Activated naive CD4-positive, alpha-beta T cell treated with anti-CD3 and anti-CD28 coated beads, Interleukin-2, amount 50 U/mL, for 72 hours (primary cell): Measurements from ENCODE around the gene IFNE. TPM values are rescaled to one million over a fixed set of nuclear protein-coding genes. Genes with fewer than 3 reads are reported as not detected.
A peak's percentile ranks its signal among the peaks of the same experiment; 100 is the strongest.
"Not testable (repeated sequence)": the region's sequence is repeated elsewhere in the genome, so short reads cannot be mapped to it uniquely, and the experiment has no call there.

ENCODE experiments used
- ATAC-seq, 2 donors: fragments of 150-1000 bp; cut with Tn5 transposase; 2 replicates each; pipeline ENCODE4 v1.10.0; 2021; ENCODE audit warnings: mild to moderate bottlenecking in 2 of 2, moderate library complexity in 2 of 2
- DNase-seq, 2 donors: peaks; one replicate each; pipeline ENCODE4 v3.0.0; 2021 to 2022; ENCODE audit warnings: low spot score in 2 of 2
- H3K27ac Mint-ChIP-seq, 2 donors: one replicate each; pipeline ENCODE4 v1.8.0; 2022; ENCODE audit warnings: mild to moderate bottlenecking in 2 of 2, mixed read lengths in 2 of 2
- H3K36me3 Mint-ChIP-seq, 2 donors: one replicate each; pipeline ENCODE4 v1.8.0; 2022; ENCODE audit warnings: mixed read lengths in 2 of 2
- H3K9me3 Mint-ChIP-seq, 2 donors: one replicate each; pipeline ENCODE4 v1.8.0; 2022; ENCODE audit warnings: mixed read lengths in 2 of 2
- total RNA-seq, 2 donors: library from RNA; stranded (reverse); gene quantifications; one replicate each; pipeline ENCODE4 v1.2.3, GENCODE V29; 2022

Gene IFNE
- total RNA-seq, 2 donors from 2014 or later: not detected

GRCh38 chr9:21454149-21454548 lies 28.0 kb downstream of the IFNE start:
- no peak for ATAC-seq
- Mint-ChIP-seq H3K27ac (peak overlapping the region in 1 of 2 donors; percentile 44), H3K9me3 (no peaks in the 10 kb centered on the region)

GRCh38 chr9:21452681-21453080 lies 29.4 kb downstream of the IFNE start:
- DNase-seq (no peak), ATAC-seq (no peak)
- H3K36me3 Mint-ChIP-seq: no peaks in the 10 kb centered on the region
- no peak overlapping the region for H3K27ac Mint-ChIP-seq
- no peaks in the 10 kb centered on the region for H3K9me3 Mint-ChIP-seq

More at GRCh38 chr9:21454149-21454548, 28.0 kb downstream of the IFNE start:
- DNase-seq: no peak
- no peaks in the 10 kb centered on the region for H3K36me3 Mint-ChIP-seq

- Mint-ChIP-seq H3K9me3 (no peaks in the 10 kb centered on the region), H3K27ac (no peak overlapping the region), H3K36me3 (no peaks in the 10 kb centered on the region)
- ATAC-seq (no peak), DNase-seq (no peak)
Observed at GRCh38 chr9:21450733-21451394, 31.2 kb downstream of the IFNE start.

GRCh38 chr9:21449312-21449711 lies 32.8 kb downstream of the IFNE start:
- not testable (repeated sequence) for DNase-seq, H3K9me3 Mint-ChIP-seq, ATAC-seq, H3K27ac Mint-ChIP-seq, H3K36me3 Mint-ChIP-seq

- Mint-ChIP-seq H3K9me3 (no peaks in the 10 kb centered on the region), H3K27ac (peak overlapping the region in 1 of 2 donors; percentile 28)
- peak; percentile 39 to 72 for ATAC-seq
Observed at GRCh38 chr9:21443849-21444625, 38.1 kb downstream of the IFNE start.

GRCh38 chr9:21440139-21440538 lies 42.0 kb downstream of the IFNE start, which contains the start of gene IFNA1:
Gene IFNA1, plus strand, starts transcription at chr9:21440439. Its CDS starts 69 bp downstream, at chr9:21440508.
- ATAC-seq (no peak), DNase-seq (no peak)
- Mint-ChIP-seq H3K36me3 (peaks cover 0 to 5% of the 10 kb centered on the region in 2 donors), H3K9me3 (no peaks in the 10 kb centered on the region), H3K27ac (no peak within 1 kb of the TSS)

More at GRCh38 chr9:21443849-21444625, 38.1 kb downstream of the IFNE start:
- H3K36me3 Mint-ChIP-seq: peaks cover 0 to 5% of the 10 kb centered on the region in 2 donors
- DNase-seq: no peak

GRCh38 chr9:21435015-21435383 lies 47.1 kb downstream of the IFNE start:
- H3K36me3 Mint-ChIP-seq, H3K9me3 Mint-ChIP-seq, H3K27ac Mint-ChIP-seq: not testable (repeated sequence)

GRCh38 chr9:21434202-21435014 lies 47.7 kb downstream of the IFNE start:
- DNase-seq (peak in 1 of 2 donors; percentile 49), ATAC-seq (no peak)
- H3K9me3 Mint-ChIP-seq: no peaks in the 10 kb centered on the region
- H3K27ac Mint-ChIP-seq: no peak overlapping the region
- H3K36me3 Mint-ChIP-seq: no peaks in the 10 kb centered on the region

More at GRCh38 chr9:21435015-21435383, 47.1 kb downstream of the IFNE start:
- not testable (repeated sequence) for ATAC-seq, DNase-seq

- DNase-seq: no peak
- no peaks in the 10 kb centered on the region for H3K36me3 Mint-ChIP-seq
- no peak overlapping the region for H3K27ac Mint-ChIP-seq
- no peak for ATAC-seq
- no peaks in the 10 kb centered on the region for H3K9me3 Mint-ChIP-seq
Observed at GRCh38 chr9:21432672-21433425, 49.3 kb downstream of the IFNE start.

Other genes starting within 250 kb of the IFNE start
- not detected for gene IFNA14, start 242.3 kb downstream of the IFNE start, total RNA-seq
- not detected for gene IFNA5, start 177.0 kb downstream of the IFNE start, total RNA-seq
- 10 to 100 TPM; 14.6 to 14.8 TPM for gene KLHL9, start 146.9 kb downstream of the IFNE start, total RNA-seq
- gene IFNA6, start 131.4 kb downstream of the IFNE start, total RNA-seq: not detected
- gene IFNA13, start 114.3 kb downstream of the IFNE start, total RNA-seq: not detected
- not detected for gene IFNA2, start 96.9 kb downstream of the IFNE start, total RNA-seq
- gene IFNA8, start 73.2 kb downstream of the IFNE start, total RNA-seq: not detected
- not detected for gene IFNA1, start 41.9 kb downstream of the IFNE start, total RNA-seq